Heart right ventricle (tissue), 16 donors: ENCODE measurements around the gene VAMP2. TPM values are rescaled to one million over a fixed set of nuclear protein-coding genes. Genes with fewer than 3 reads are reported as not detected.

Source experiments
- ATAC-seq, 8 donors: fragments of 200-7000 bp; cut with Tn5 transposase; one replicate each; pipeline ENCODE4 v1.9.1; 2020; ENCODE audit warnings: mild to moderate bottlenecking in 8 of 8, moderate library complexity in 8 of 8, moderate number of reproducible peaks in 1 of 8
- DNase-seq, 2 donors: peaks; one replicate each; pipeline ENCODE4 v3.0.0-alpha.2; 2020
- H3K27ac ChIP-seq, 10 donors: fragments of 200-600 bp; sonication (generic) in 2 of 10; one replicate each; pipeline versions ENCODE4 v1.5.0 to v1.8.0; 2020 to 2022; ENCODE audit warnings: mild to moderate bottlenecking in 3 of 10
- H3K27me3 ChIP-seq, 7 donors: fragments of 200-600 bp; one replicate each; pipeline ENCODE4 v1.8.0; 2021 to 2022; ENCODE audit warnings: mild to moderate bottlenecking in 2 of 7
- H3K36me3 ChIP-seq, 9 donors: fragments of 200-600 bp; sonication (generic) in 1 of 9; one replicate each; pipeline versions ENCODE4 v1.5.0 to v1.8.0; 2020 to 2022; ENCODE audit warnings: mild to moderate bottlenecking in 2 of 9
- H3K4me1 ChIP-seq, 9 donors: fragments of 200-600 bp; sonication (generic) in 1 of 9; one replicate each; pipeline versions ENCODE4 v1.5.0 to v1.8.0; 2020 to 2022; ENCODE audit warnings: mild to moderate bottlenecking in 4 of 9
- H3K4me3 ChIP-seq, 10 donors: fragments of 200-600 bp; sonication (generic) in 2 of 10; one replicate each; pipeline versions ENCODE4 v1.5.0 to v1.8.0; 2020 to 2022; ENCODE audit warnings: mild to moderate bottlenecking in 7 of 10, moderate library complexity in 2 of 10
- H3K9me3 ChIP-seq, 11 donors: fragments of 200-600 bp in 10 of 11; sonication (generic) in 2 of 11; one replicate each; pipeline versions ENCODE4 v1.5.0 to v1.8.0; 2013 to 2022; ENCODE audit warnings: mild to moderate bottlenecking in 2 of 11, control low read depth in 1 of 11, moderate library complexity in 1 of 11
- CTCF ChIP-seq, 9 donors: fragments of 200-600 bp; sonication (generic) in 2 of 9; IDR thresholded peaks; one replicate each; pipeline versions ENCODE4 v1.5.0 to v1.8.0; 2021 to 2022; ENCODE audit warnings: antibody characterized with exemption in 9 of 9, mild to moderate bottlenecking in 5 of 9, moderate library complexity in 1 of 9
- WGBS, 2 donors: extraction: QIAGEN DNeasy Blood & Tissue Kit; methylation state at CpG; one replicate each; pipeline ENCODE4 v1.1.7; 2013; ENCODE audit warnings: inconsistent platforms in 1 of 2; 5-methylcytosine and 5-hydroxymethylcytosine counted together
- intact Hi-C, 10 donors: fragments of 100-400 bp; cut with DNase I; formaldehyde crosslinking; loops; one replicate each; pipeline versions ENCODE4 v1.11.1 to v1.14.2; 2022
- microRNA-seq, 2 donors: library from miRNA; unstranded; fragments of <30 nt; microRNA quantifications; one replicate each; pipeline ENCODE4 v1.2.0, GENCODE V29; 2021
- polyA plus RNA-seq, 2 donors: library from polyadenylated mRNA; stranded (reverse); fragments of 200-250 nt; gene quantifications; one replicate each; pipeline ENCODE4 v1.2.3, GENCODE V29; 2013
- total RNA-seq, 10 donors: library from RNA; stranded (reverse); fragmentation: NEBNext Ultra II Directional in 3 of 10; extraction: Animal tissue kit (Norgen Biotek cat#: 25700) in 3 of 10; gene quantifications; one replicate each; pipeline versions ENCODE4 v1.2.1 to v1.2.4, GENCODE V29; 2021 to 2023
- donor health status: Arrhythmogenic right ventricular cardiomyopathy.
- donor health status: ischemic (EF 13 %, LVEDD 7.1; RV severe dilation, severe dysfunction).
- donor health status: healthy with polysubstance abuse.
- donor health status: DM: no; HTN: yes; CAD: no.
- donor health status: DM: no; HTN: no; CAD: no.
- donor health status: ischemic (EF 25% LVEDD 6.9; RV normal size, moderate dysfunction).
- donor health status: ischemic (EF 25% LVEDD 5.7; RV mildly dilated, moderate dysfunction).
- donor health status: healthy.
- donor health status: DM: yes; HTN: yes; CAD: no.
- donor health status: Ischemic cardiomyopathy.
- donor health status: ischemic (EF 35%, LVEDD 5.7; RV mildly dilated, moderate dysfunction).
- donor health status: nonischemic (EF 11% LVEDD 7.7; RV severe dilation, severe dysfunction).
- donor health status: DM: yes; HTN: yes; CAD: no.
- donor health status: PGD.
- donor health status: ischemic (EF 29% LVEDD 5.4; RV normal size, mild dysfunction).
- donor health status: nonischemic (EF 23%, LVEDD 6.1; RV moderate dilation, normal function).

The VAMP2 gene
- total and polyA plus RNA-seq, 12 donors = 46.8 to 67.8 (median 59.9) TPM

GRCh38 chr17:8109661-8110455, 52.9 kb downstream of the VAMP2 start:
- no peaks in the 10 kb centered on the region for H3K36me3 ChIP-seq
- H3K27ac ChIP-seq = no peak overlapping the region
- intact Hi-C loops = loop anchor here in 2 of 10 donors (5.0 to 10.0 kb wide), 2 partner anchors 48 to 175 kb away; partner anchors contain the start of gene RANGRF (in 1 of the 2)
- TF ChIP-seq CTCF (IDR thresholded peaks at IDR 0.05) = peak; percentile 42 to 91 (median 78)
- H3K4me3 ChIP-seq = peak overlapping the region in 6 of 10 donors; percentile 2 to 37 (median 20)
- peaks cover 0 to 14% (median 7%) of the 10 kb centered on the region in 9 donors for H3K4me1 ChIP-seq
- no peaks in the 10 kb centered on the region for H3K9me3 ChIP-seq
- H3K27me3 ChIP-seq = peaks cover 10 to 67% (median 59%) of the 10 kb centered on the region in 7 donors
- DNase-seq = peak in 1 of 2 donors; percentile 59
- peak; percentile 57 to 74 (median 66) for ATAC-seq
- 10 to 12% methylated on average over 63 of the region's 63 CpGs for WGBS, 2 donors

Small RNA genes lying within 50 kb of the gene (microRNA-seq; reads per million reads assigned to microRNA genes)
- gene MIR4521 = 54.5 to 69.5 reads per million in 2 donors
- gene MIR6883 = 0 to 1.0 reads per million in 2 donors

Other genes starting within 250 kb of the VAMP2 start
- gene RNF227, start 246.7 kb downstream of the VAMP2 start, total RNA-seq = 1 to 10 TPM in 2 of 10 donors, under 1 TPM in 8; 0.15 to 1.6 (median 0.90) TPM
- 1 to 10 TPM; 1.5 to 1.9 TPM for gene RNF227, start 246.7 kb downstream of the VAMP2 start, polyA plus RNA-seq
- under 1 TPM; 0.11 to 0.72 (median 0.31) TPM for gene KCNAB3, start 233.1 kb downstream of the VAMP2 start, total RNA-seq
- gene KCNAB3, start 233.1 kb downstream of the VAMP2 start, polyA plus RNA-seq = 1 to 10 TPM in 1 of 2 donors, under 1 TPM in 1; 0.49 to 1.5 TPM
- 100 to 1,000 TPM; 104 to 166 (median 121) TPM for gene TRAPPC1, start 231.0 kb downstream of the VAMP2 start, total RNA-seq
- 100 to 1,000 TPM; 136 to 138 TPM for gene TRAPPC1, start 231.0 kb downstream of the VAMP2 start, polyA plus RNA-seq
- gene CNTROB, start 230.7 kb downstream of the VAMP2 start, total RNA-seq = 10 to 100 TPM in 7 of 10 donors, 1 to 10 TPM in 3; 7.8 to 14.4 (median 10.7) TPM
- 10 to 100 TPM; 11.1 to 19.8 TPM for gene CNTROB, start 230.7 kb downstream of the VAMP2 start, polyA plus RNA-seq
- under 1 TPM in 6 of 10 donors, not detected in 4; 0.06 to 0.69 (median 0.36) TPM for gene GUCY2D, start 160.3 kb downstream of the VAMP2 start, total RNA-seq
- not detected for gene GUCY2D, start 160.3 kb downstream of the VAMP2 start, polyA plus RNA-seq
- gene ALOX15B, start 123.9 kb downstream of the VAMP2 start, total RNA-seq = under 1 TPM in 4 of 10 donors, not detected in 6; 0.10 to 0.76 (median 0.15) TPM
- 1 to 10 TPM in 1 of 2 donors, under 1 TPM in 1; 0.37 to 1.3 TPM for gene ALOX15B, start 123.9 kb downstream of the VAMP2 start, polyA plus RNA-seq
- gene ALOX12B, start 75.2 kb downstream of the VAMP2 start, total RNA-seq = not detected
- gene ALOX12B, start 75.2 kb downstream of the VAMP2 start, polyA plus RNA-seq = not detected
- gene ALOXE3, start 44.4 kb downstream of the VAMP2 start, total RNA-seq = not detected
- under 1 TPM in 1 of 2 donors, not detected in 1; 0.09 TPM for gene ALOXE3, start 44.4 kb downstream of the VAMP2 start, polyA plus RNA-seq
- gene HES7, start 38.8 kb downstream of the VAMP2 start, total RNA-seq = under 1 TPM in 5 of 10 donors, not detected in 5; 0.17 to 0.52 (median 0.38) TPM
- 1 to 10 TPM in 1 of 2 donors, under 1 TPM in 1; 0.91 to 1.5 TPM for gene HES7, start 38.8 kb downstream of the VAMP2 start, polyA plus RNA-seq
- gene PER1, start 10.5 kb downstream of the VAMP2 start, total RNA-seq = 100 to 1,000 TPM in 6 of 10 donors, 10 to 100 TPM in 4; 37.4 to 154 (median 112) TPM
- 100 to 1,000 TPM; 112 to 135 TPM for gene PER1, start 10.5 kb downstream of the VAMP2 start, polyA plus RNA-seq
- 10 to 100 TPM in 1 of 10 donors, 1 to 10 TPM in 9; 5.2 to 15.2 (median 7.3) TPM for gene TMEM107, start 13.4 kb upstream of the VAMP2 start, total RNA-seq
- gene TMEM107, start 13.4 kb upstream of the VAMP2 start, polyA plus RNA-seq = 1 to 10 TPM; 4.5 to 7.8 TPM
- 1 to 10 TPM; 5.3 to 9.4 (median 7.7) TPM for gene BORCS6, start 27.2 kb upstream of the VAMP2 start, total RNA-seq
- 10 to 100 TPM in 1 of 2 donors, 1 to 10 TPM in 1; 4.2 to 13.8 TPM for gene BORCS6, start 27.2 kb upstream of the VAMP2 start, polyA plus RNA-seq
- 1 to 10 TPM in 3 of 10 donors, under 1 TPM in 2, not detected in 5; 0.38 to 6.4 (median 1.0) TPM for gene AURKB, start 47.6 kb upstream of the VAMP2 start, total RNA-seq
- 1 to 10 TPM in 1 of 2 donors, under 1 TPM in 1; 0.38 to 1.5 TPM for gene AURKB, start 47.6 kb upstream of the VAMP2 start, polyA plus RNA-seq
- gene CTC1, start 85.1 kb upstream of the VAMP2 start, total RNA-seq = 10 to 100 TPM; 12.5 to 19.8 (median 14.8) TPM
- 10 to 100 TPM in 1 of 2 donors, 1 to 10 TPM in 1; 5.9 to 19.3 TPM for gene CTC1, start 85.1 kb upstream of the VAMP2 start, polyA plus RNA-seq
- 10 to 100 TPM in 9 of 10 donors, 1 to 10 TPM in 1; 9.6 to 17.9 (median 13.7) TPM for gene PFAS, start 86.3 kb upstream of the VAMP2 start, total RNA-seq
- gene PFAS, start 86.3 kb upstream of the VAMP2 start, polyA plus RNA-seq = 10 to 100 TPM in 1 of 2 donors, 1 to 10 TPM in 1; 8.6 to 11.2 TPM
- gene RANGRF, start 125.7 kb upstream of the VAMP2 start, total RNA-seq = 10 to 100 TPM; 20.7 to 28.2 (median 24.4) TPM
- gene RANGRF, start 125.7 kb upstream of the VAMP2 start, polyA plus RNA-seq = 10 to 100 TPM; 32.3 to 53.5 TPM
- 1 to 10 TPM; 1.5 to 4.5 (median 2.3) TPM for gene SLC25A35, start 132.5 kb upstream of the VAMP2 start, total RNA-seq
- 1 to 10 TPM; 2.4 to 6.8 TPM for gene SLC25A35, start 132.5 kb upstream of the VAMP2 start, polyA plus RNA-seq
- gene ARHGEF15, start 147.3 kb upstream of the VAMP2 start, total RNA-seq = 10 to 100 TPM; 13.5 to 30.6 (median 19.4) TPM
- gene ARHGEF15, start 147.3 kb upstream of the VAMP2 start, polyA plus RNA-seq = 10 to 100 TPM; 11.1 to 32.7 TPM
- not detected for gene ODF4, start 176.9 kb upstream of the VAMP2 start, total RNA-seq
- gene ODF4, start 176.9 kb upstream of the VAMP2 start, polyA plus RNA-seq = not detected
- gene RPL26, start 220.2 kb upstream of the VAMP2 start, total RNA-seq = 1,000 to 10,000 TPM; 1,004 to 1,398 (median 1,028) TPM
- 1,000 to 10,000 TPM in 1 of 2 donors, 100 to 1,000 TPM in 1; 890 to 4,129 TPM for gene RPL26, start 220.2 kb upstream of the VAMP2 start, polyA plus RNA-seq
- not detected for gene RNF222, start 234.9 kb upstream of the VAMP2 start, total RNA-seq
- gene RNF222, start 234.9 kb upstream of the VAMP2 start, polyA plus RNA-seq = not detected